Vagina (tissue), 2 donors: ENCODE measurements around the gene MOB1A. TPM values are rescaled to one million over a fixed set of nuclear protein-coding genes. Genes with fewer than 3 reads are reported as not detected.

Source experiments
- DNase-seq, 2 donors: peaks; one replicate each; pipeline ENCODE4 v3.0.0-alpha.2; 2017; ENCODE audit errors: extremely low spot score in 2 of 2
- H3K27ac ChIP-seq: fragments of 200-600 bp; sonication (generic); one replicate; pipeline ENCODE4 v1.5.1; 2019
- H3K27me3 ChIP-seq: fragments of 200-600 bp; sonication (generic); one replicate; pipeline ENCODE4 v1.5.1; 2019
- H3K36me3 ChIP-seq, 2 donors: fragments of 200-600 bp; sonication (generic); one replicate each; pipeline ENCODE4 v1.5.1; 2017 to 2019
- H3K4me1 ChIP-seq: fragments of 200-600 bp; sonication (generic); one replicate; pipeline ENCODE4 v1.5.1; 2019
- H3K4me3 ChIP-seq, 2 donors: fragments of 200-600 bp; sonication (generic); 1 replicate in 1 of 2; 2 replicates in 1 of 2; pipeline ENCODE4 v1.5.1; 2016 to 2019
- H3K9me3 ChIP-seq: fragments of 200-600 bp; sonication (generic); one replicate; pipeline ENCODE4 v1.5.1; 2019
- CTCF ChIP-seq, 3 experiments: fragments of 450-650 bp in 2 of 3; fragments of 200-600 bp in 1 of 3; sonication (generic) in 1 of 3; IDR thresholded peaks; one replicate each; pipeline ENCODE4 v1.5.1; 2017 to 2019; ENCODE audit warnings: antibody characterized with exemption in 3 of 3, mild to moderate bottlenecking in 2 of 3, moderate library complexity in 2 of 3
- POLR2A ChIP-seq, 2 donors: fragments of 450-650 bp; IDR thresholded peaks; one replicate each; pipeline ENCODE4 v1.6.1; 2017; ENCODE audit warnings: antibody characterized with exemption in 2 of 2, mild to moderate bottlenecking in 2 of 2, moderate library complexity in 2 of 2
- POLR2AphosphoS5 ChIP-seq, 2 donors: sonication (generic); formaldehyde crosslinking; IDR thresholded peaks; one replicate each; pipeline ENCODE4 v1.9.0; 2017; ENCODE audit warnings: antibody characterized with exemption in 2 of 2, mild to moderate bottlenecking in 2 of 2, low read depth in 1 of 2; ENCODE audit not compliant: insufficient read depth in 1 of 2
- intact Hi-C: fragments of 100-400 bp; cut with DNase I; formaldehyde crosslinking; loops from one replicate; pipeline ENCODE4 v1.15.1; 2023
- total RNA-seq: library from RNA; depleted of rRNA; stranded (reverse); fragments of >200 nt; gene quantifications from one replicate; pipeline ENCODE4 v1.2.3, GENCODE V29; 2016

The MOB1A gene
- total RNA-seq, 1 donor from 2014 or later, result 68.5 TPM

GRCh38 chr2:74104839-74105238 lies 73.8 kb downstream of the MOB1A start:
- no peaks in the 10 kb centered on the region for H3K4me1 ChIP-seq
- peaks cover 0 to 18% of the 10 kb centered on the region in 2 donors for H3K36me3 ChIP-seq
- H3K27me3 ChIP-seq, result no peaks in the 10 kb centered on the region
- DNase-seq, result no peak
- intact Hi-C loops, result no loop called here
- no peak overlapping the region for H3K27ac ChIP-seq
- no peak overlapping the region for H3K4me3 ChIP-seq
- TF ChIP-seq POLR2A (IDR thresholded peaks at IDR 0.05) (no peak), CTCF (IDR thresholded peaks at IDR 0.05) (no peak), POLR2AphosphoS5 (IDR thresholded peaks at IDR 0.05; ENCODE audit: insufficient read depth in 1 of 2, low read depth in 1 of 2) (no peak)
- no peaks in the 10 kb centered on the region for H3K9me3 ChIP-seq

- TF ChIP-seq POLR2A (IDR thresholded peaks at IDR 0.05) (no peak), CTCF (IDR thresholded peaks at IDR 0.05) (no peak), POLR2AphosphoS5 (IDR thresholded peaks at IDR 0.05; ENCODE audit: insufficient read depth in 1 of 2, low read depth in 1 of 2) (no peak)
- no peaks in the 10 kb centered on the region for H3K4me1 ChIP-seq
- intact Hi-C loops, result no loop called here
- H3K27me3 ChIP-seq, result no peaks in the 10 kb centered on the region
- no peak for DNase-seq
- H3K9me3 ChIP-seq, result no peaks in the 10 kb centered on the region
- H3K27ac ChIP-seq, result no peak overlapping the region
- no peak overlapping the region for H3K4me3 ChIP-seq
- H3K36me3 ChIP-seq, result peaks cover 0 to 28% of the 10 kb centered on the region in 2 donors
These were observed 74.9 kb downstream of the MOB1A start for GRCh38 chr2:74103763-74104162.

Other genes with a start within 250 kb of the MOB1A start
- 12.3 TPM for gene TET3, start 194.0 kb downstream of the MOB1A start, total RNA-seq
- gene BOLA3, start 31.0 kb downstream of the MOB1A start, total RNA-seq, result 59.7 TPM
- 55.7 TPM for gene MTHFD2, start 19.7 kb upstream of the MOB1A start, total RNA-seq
- 4.4 TPM for gene SLC4A5, start 164.5 kb upstream of the MOB1A start, total RNA-seq
- 95.0 TPM for gene DCTN1, start 201.4 kb upstream of the MOB1A start, total RNA-seq
- gene C2orf81, start 242.7 kb upstream of the MOB1A start, total RNA-seq, result 2.7 TPM
- gene WDR54, start 242.9 kb upstream of the MOB1A start, total RNA-seq, result 8.8 TPM